Stimulated activated naive B cell treated with anti-CD40 and anti-IgM and Interleukin-4, amounts not matched to agents 10 μg/mL and 1 μg/mL and 100 μg/mL, for 72 hours (primary cell): ENCODE data around the gene CLIP4.
A peak's percentile ranks its signal among the peaks of the same experiment; 100 is the strongest.

Experiments
- ATAC-seq, 2 donors: fragments of 150-1000 bp; cut with Tn5 transposase; replicated peaks; 2 replicates each; pipeline ENCODE4 v1.10.0; 2021; ENCODE audit warnings: moderate library complexity in 1 of 2
- DNase-seq: peaks from one replicate; pipeline ENCODE4 v3.0.0; 2021
- H3K27ac Mint-ChIP-seq: one replicate; pipeline ENCODE4 v1.8.0; 2022; ENCODE audit warnings: mild to moderate bottlenecking, mixed read lengths
- H3K27me3 Mint-ChIP-seq, 2 donors: one replicate each; pipeline ENCODE4 v1.8.0; 2022; ENCODE audit warnings: mixed read lengths in 2 of 2
- H3K36me3 Mint-ChIP-seq, 2 donors: one replicate each; pipeline ENCODE4 v1.8.0; 2022; ENCODE audit warnings: mixed read lengths in 2 of 2, mild to moderate bottlenecking in 1 of 2
- H3K4me1 Mint-ChIP-seq, 2 donors: one replicate each; pipeline ENCODE4 v1.8.0; 2022; ENCODE audit warnings: mixed read lengths in 2 of 2, mild to moderate bottlenecking in 1 of 2
- H3K4me3 Mint-ChIP-seq, 2 donors: one replicate each; pipeline ENCODE4 v1.8.0; 2022; ENCODE audit warnings: mild to moderate bottlenecking in 2 of 2, mixed read lengths in 2 of 2, moderate library complexity in 1 of 2
- H3K9me3 Mint-ChIP-seq, 2 donors: one replicate each; pipeline ENCODE4 v1.8.0; 2022; ENCODE audit warnings: mixed read lengths in 2 of 2, mild to moderate bottlenecking in 1 of 2

Gene CLIP4, protein sequence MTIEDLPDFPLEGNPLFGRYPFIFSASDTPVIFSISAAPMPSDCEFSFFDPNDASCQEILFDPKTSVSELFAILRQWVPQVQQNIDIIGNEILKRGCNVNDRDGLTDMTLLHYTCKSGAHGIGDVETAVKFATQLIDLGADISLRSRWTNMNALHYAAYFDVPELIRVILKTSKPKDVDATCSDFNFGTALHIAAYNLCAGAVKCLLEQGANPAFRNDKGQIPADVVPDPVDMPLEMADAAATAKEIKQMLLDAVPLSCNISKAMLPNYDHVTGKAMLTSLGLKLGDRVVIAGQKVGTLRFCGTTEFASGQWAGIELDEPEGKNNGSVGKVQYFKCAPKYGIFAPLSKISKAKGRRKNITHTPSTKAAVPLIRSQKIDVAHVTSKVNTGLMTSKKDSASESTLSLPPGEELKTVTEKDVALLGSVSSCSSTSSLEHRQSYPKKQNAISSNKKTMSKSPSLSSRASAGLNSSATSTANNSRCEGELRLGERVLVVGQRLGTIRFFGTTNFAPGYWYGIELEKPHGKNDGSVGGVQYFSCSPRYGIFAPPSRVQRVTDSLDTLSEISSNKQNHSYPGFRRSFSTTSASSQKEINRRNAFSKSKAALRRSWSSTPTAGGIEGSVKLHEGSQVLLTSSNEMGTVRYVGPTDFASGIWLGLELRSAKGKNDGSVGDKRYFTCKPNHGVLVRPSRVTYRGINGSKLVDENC

DNA sequence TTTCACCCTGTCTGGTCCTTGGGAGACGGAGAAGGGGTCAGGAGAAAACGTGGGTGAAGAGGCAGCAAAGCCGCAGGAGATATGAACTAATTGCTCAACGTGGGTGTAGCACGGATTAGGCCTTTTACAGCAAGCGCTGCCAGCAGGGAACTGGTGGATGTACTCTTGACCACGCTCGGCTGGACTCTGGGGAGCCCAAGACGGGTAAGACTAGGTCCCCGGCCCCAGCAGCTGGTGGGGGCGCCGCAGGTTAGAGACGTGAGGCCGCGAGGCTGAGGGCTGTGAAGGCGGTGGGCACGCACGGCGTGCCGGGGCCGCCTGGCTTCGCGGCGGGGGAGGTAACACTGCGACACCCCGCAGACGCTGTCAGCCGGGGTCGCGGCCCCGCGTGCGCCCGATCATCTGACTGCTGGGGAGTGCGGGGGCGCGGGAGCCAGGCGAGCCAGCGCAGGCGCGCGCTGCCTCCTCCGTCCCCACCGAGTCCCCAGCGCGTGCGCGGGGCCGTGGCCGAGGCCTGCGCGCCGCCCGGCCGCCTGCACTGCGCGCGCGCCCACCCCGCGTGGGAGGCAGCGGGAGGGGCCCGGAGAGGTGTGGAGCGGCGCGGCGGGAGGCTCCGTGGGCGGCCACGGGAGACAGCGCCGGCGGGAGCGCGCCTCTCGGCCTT, at the start of gene CLIP4:
Gene CLIP4 (plus strand): TSS at position 470 of the 664 bp plus-strand sequence. CDS start 5,974 bp downstream, outside the sequence.
- peak; percentile 81 to 88 for ATAC-seq
- Mint-ChIP-seq H3K27ac (peak within 1 kb of the TSS; percentile 97), H3K4me3 (peak within 1 kb of the TSS; percentile 89 to 91), H3K27me3 (peaks cover 19 to 28% of the 10 kb centered on the region in 2 donors), H3K9me3 (no peaks in the 10 kb centered on the region), H3K36me3 (peaks cover 3 to 4% of the 10 kb centered on the region in 2 donors), H3K4me1 (peaks cover 6 to 8% of the 10 kb centered on the region in 2 donors)
- peak; percentile 66 for DNase-seq

DNA sequence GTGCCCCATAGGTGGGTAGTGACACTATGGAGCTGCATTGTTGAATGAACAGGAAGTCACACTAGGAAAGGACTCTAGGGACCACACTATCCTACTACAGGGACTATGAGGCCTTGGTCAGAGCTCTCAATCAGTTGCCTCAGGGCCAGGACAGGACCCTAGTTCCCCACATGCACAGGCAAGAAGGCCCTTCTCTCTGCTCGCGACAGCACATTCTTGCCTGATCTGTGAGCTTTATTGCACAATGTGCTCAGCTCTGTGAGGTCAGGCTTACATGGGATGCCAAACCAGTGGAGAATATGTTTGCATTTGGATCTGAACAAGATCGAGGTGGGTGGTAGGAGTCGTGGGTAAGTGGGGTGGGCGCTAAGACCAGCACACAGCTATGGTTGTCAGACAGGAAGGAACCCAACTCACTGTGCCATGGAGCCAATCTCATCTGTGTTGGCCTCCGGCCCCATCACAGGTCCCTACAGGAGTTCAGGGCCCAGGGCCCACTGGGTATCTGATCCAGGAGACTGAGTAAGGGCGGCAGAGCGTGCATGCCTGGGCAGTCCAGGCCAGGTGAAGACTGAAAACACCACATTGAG, 48.8 kb upstream of the CLIP4 start:
- Mint-ChIP-seq H3K27ac (no peak overlapping the region), H3K4me3 (no peak overlapping the region), H3K27me3 (peaks cover 0 to 4% of the 10 kb centered on the region in 2 donors), H3K9me3 (no peaks in the 10 kb centered on the region), H3K4me1 (no peaks in the 10 kb centered on the region), H3K36me3 (no peaks in the 10 kb centered on the region)
- ATAC-seq (no peak), DNase-seq (no peak)

DNA sequence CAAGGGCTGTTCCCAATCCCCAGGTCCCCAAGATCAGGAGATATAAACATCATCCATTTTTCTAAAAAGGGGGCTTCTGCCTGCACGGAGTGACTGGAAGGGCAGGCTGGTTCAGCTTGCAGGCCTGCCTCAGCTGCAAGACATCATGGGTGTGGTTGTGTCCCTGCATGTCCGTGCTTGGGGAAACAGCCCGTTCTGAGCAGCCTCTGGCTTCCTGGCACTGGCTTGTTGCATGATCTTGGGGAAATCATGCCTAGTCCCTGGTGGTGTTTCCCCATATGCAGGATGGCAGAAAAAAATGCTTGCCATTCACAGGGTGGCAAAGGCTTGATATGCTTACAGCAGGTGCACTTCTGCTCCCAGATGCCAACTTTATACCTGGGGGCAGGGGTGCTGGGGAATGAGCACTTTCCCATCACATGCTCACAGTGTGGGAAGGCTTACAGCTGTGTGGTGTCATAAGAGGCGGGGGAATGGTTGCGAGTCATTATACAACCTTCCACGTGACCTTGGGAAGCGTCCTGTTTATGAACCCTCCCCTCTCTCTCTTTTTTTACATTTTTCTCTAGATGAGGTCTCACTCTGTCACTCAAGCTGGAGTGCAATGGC, 48.1 kb upstream of the CLIP4 start:
- Mint-ChIP-seq H3K4me3 (no peak overlapping the region), H3K4me1 (no peaks in the 10 kb centered on the region), H3K27ac (no peak overlapping the region), H3K36me3 (no peaks in the 10 kb centered on the region), H3K9me3 (no peaks in the 10 kb centered on the region), H3K27me3 (peaks cover 0 to 4% of the 10 kb centered on the region in 2 donors)
- DNase-seq (no peak), ATAC-seq (no peak)

DNA sequence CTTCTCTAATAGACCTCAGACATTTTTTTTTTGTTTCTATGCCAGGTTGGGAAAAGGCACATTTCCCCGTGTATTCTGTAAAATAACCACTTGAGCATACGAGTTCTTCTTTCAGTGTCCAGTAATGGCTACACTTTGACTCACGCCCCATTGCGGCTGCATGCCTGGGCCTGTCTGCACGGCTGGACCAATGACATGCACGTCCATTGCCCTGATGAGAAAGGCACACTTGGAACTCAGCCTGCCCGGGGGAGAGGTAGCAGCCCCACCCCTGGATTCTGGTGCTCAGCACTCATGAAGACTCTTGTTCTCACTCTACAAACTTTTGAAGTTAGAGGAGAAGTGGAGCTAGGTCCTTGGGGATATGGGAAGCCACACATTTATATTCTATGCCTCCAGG, 46.7 kb upstream of the CLIP4 start:
- H3K27ac Mint-ChIP-seq = no peak overlapping the region
- no peak for DNase-seq
- H3K4me3 Mint-ChIP-seq = no peak overlapping the region
- peaks cover 0 to under 1% of the 10 kb centered on the region in 2 donors for H3K4me1 Mint-ChIP-seq
- ATAC-seq = no peak
- no peaks in the 10 kb centered on the region for H3K9me3 Mint-ChIP-seq
- peaks cover 0 to 4% of the 10 kb centered on the region in 2 donors for H3K27me3 Mint-ChIP-seq
- H3K36me3 Mint-ChIP-seq = no peaks in the 10 kb centered on the region

DNA sequence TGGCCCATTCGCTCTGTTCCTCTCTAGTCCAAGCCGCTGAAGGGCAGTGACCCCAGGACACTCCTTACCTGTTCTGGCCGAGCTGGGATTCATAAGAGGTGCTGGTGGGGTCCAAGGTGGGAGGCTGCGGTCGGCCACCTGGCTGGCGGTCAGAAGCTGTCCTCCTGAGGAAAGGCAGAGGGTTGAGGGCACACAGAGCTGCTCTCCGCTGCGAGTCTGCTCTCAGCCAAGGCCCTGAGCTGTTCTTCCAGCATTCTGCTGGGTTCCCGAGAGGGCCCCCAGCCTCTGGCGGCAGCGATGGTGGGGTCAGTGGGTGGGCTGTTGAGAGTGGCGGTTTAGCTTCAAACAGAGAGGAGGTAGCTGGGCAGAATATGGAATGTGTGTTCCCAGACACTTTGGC, 44.7 kb upstream of the CLIP4 start:
- H3K27me3 Mint-ChIP-seq = peaks cover 0 to 4% of the 10 kb centered on the region in 2 donors
- ATAC-seq = no peak
- H3K27ac Mint-ChIP-seq = no peak overlapping the region
- peaks cover 6 to 10% of the 10 kb centered on the region in 2 donors for H3K4me1 Mint-ChIP-seq
- H3K4me3 Mint-ChIP-seq = no peak overlapping the region
- H3K36me3 Mint-ChIP-seq = no peaks in the 10 kb centered on the region
- H3K9me3 Mint-ChIP-seq = no peaks in the 10 kb centered on the region
- DNase-seq = no peak

DNA sequence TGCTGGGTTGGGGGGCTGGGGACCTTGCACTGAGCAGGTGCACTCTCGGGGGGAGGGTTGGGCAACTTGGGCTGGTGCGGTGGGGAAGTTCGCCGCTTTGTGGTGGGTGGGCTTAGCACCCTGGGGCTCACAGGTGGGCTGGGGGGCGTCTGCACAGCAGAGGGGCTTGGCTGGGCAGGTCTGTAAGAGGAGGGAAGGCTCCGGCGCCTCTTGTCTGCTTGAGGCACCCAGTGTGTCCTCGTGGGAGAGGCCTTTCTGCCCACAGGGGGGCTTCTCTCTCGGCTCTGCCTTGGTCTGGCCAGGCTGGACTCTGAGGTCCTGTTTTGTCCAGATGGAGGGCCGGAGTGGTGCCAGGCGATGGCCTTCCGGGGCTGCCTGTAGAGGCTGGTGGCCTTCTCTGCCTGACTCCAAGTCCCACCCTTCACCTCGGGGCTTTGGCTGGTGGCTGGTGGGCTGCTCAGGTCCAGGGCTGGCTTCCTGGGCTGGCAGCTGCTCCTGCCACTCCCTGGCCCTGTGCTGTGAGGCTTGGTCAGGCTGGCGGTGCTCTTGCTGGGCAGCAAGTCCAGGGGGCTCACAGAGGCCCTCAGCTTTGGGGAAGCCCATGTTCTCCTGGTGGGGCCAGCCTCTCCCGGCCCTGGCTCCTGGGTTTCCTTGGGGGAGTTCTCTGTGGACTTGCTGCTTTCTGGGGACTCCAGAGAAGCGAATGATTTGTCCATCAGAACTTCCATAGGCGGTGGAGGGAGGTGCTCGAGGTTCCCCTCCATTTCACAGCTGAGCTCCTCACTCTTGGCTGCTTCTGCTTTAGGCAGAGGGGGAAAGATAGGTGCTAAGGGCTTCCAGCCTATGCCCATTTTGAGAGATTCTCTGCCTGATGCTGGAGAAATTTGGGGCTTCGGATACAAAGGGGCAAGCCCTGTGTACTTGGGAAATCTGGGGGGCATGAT, 43.9 kb upstream of the CLIP4 start:
- H3K27ac Mint-ChIP-seq = no peak overlapping the region
- peaks cover 0 to 4% of the 10 kb centered on the region in 2 donors for H3K27me3 Mint-ChIP-seq
- peaks cover 6 to 10% of the 10 kb centered on the region in 2 donors for H3K4me1 Mint-ChIP-seq
- DNase-seq = no peak
- no peaks in the 10 kb centered on the region for H3K36me3 Mint-ChIP-seq
- ATAC-seq = no peak
- H3K4me3 Mint-ChIP-seq = no peak overlapping the region
- H3K9me3 Mint-ChIP-seq = no peaks in the 10 kb centered on the region

DNA sequence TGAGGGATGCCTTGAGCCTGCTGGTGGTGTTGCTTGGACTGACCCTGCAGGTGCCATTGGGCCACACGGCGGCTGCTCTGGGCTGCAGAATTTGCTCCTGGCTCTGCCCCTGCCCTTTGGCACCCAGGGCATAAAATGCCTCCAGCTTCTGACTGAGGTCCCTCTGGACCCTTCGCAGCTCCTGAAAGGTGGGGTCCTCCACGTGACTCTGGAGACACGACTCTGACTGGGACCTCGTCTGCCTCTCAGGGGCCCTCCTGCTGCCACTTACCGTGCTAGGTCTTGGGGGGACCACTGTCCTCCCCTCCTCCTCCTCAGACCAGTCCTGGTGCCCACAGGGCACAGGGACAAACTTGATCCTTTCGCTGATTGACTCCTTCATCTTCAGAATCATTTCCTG, 43.0 kb upstream of the CLIP4 start:
- no peak overlapping the region for H3K4me3 Mint-ChIP-seq
- H3K27me3 Mint-ChIP-seq = peaks cover 0 to 4% of the 10 kb centered on the region in 2 donors
- peak overlapping the region; percentile 51 for H3K27ac Mint-ChIP-seq
- no peaks in the 10 kb centered on the region for H3K9me3 Mint-ChIP-seq
- ATAC-seq = no peak
- no peaks in the 10 kb centered on the region for H3K36me3 Mint-ChIP-seq
- H3K4me1 Mint-ChIP-seq = peaks cover 6 to 10% of the 10 kb centered on the region in 2 donors
- no peak for DNase-seq

DNA sequence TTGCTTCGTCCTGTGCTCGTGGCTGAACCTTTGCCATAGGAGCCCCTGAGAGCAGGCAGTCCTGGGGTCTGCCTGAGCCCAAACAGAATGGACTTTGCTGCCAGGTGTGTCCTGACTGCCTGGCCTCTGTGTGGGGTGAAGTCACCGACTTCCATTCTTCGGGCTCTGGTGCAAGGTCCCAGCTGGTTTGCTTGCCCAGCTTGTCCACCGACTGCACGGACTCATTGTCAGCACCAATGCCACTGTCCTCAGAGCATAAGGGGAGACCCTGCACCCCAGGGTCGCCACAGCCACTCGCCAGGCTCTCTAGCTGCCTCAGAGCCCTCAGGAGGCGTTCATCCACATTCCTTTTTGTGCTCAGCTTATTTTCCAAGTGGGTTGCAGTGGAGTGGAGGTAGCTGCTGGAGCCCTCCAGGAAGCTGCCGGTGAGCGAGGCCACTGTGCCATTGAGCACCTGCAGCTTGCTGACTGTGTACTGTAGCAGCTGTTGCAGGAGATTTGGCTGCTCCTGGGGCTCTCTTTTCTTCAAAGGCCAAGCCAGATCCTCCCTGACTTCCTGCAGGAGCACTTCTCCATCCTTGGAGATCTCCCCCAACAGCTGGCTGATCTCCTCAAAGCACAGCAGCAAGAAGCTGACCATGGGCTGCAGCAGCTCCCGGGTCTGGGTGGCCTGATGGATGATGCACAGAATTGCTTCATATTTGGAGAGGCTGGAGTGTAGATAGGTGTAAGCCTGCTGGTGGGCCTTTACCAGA, 42.1 kb upstream of the CLIP4 start:
- no peak for DNase-seq
- H3K4me3 Mint-ChIP-seq = no peak overlapping the region
- H3K4me1 Mint-ChIP-seq = peaks cover 6 to 10% of the 10 kb centered on the region in 2 donors
- no peak for ATAC-seq
- peaks cover 0 to 4% of the 10 kb centered on the region in 2 donors for H3K9me3 Mint-ChIP-seq
- no peaks in the 10 kb centered on the region for H3K36me3 Mint-ChIP-seq
- H3K27ac Mint-ChIP-seq = no peak overlapping the region
- H3K27me3 Mint-ChIP-seq = peaks cover 0 to 4% of the 10 kb centered on the region in 2 donors

DNA sequence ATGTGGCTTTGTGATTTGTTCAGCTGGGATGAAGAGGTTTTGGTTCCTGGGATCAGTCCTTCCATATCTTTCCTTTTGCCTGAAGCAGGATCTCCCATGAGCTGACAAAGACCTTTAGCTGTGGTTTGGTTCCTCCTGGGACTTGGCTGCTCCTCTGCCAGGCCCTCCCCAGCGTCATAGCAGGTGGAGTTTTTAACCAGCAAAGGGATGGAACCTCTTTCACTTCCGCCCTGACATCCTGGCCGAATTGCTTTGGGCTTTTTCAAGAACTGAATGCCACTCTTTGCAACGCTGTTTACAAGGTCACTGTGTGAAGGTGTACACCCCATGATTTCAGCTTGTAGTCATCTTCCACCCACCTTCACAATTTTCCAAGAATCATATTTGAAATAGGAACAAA, 41.3 kb upstream of the CLIP4 start:
- ATAC-seq = peak; percentile 44 to 75
- no peaks in the 10 kb centered on the region for H3K36me3 Mint-ChIP-seq
- no peak for DNase-seq
- peaks cover 6 to 10% of the 10 kb centered on the region in 2 donors for H3K4me1 Mint-ChIP-seq
- no peak overlapping the region for H3K27ac Mint-ChIP-seq
- peaks cover 0 to 4% of the 10 kb centered on the region in 2 donors for H3K27me3 Mint-ChIP-seq
- peaks cover 0 to 4% of the 10 kb centered on the region in 2 donors for H3K9me3 Mint-ChIP-seq
- H3K4me3 Mint-ChIP-seq = no peak overlapping the region

DNA sequence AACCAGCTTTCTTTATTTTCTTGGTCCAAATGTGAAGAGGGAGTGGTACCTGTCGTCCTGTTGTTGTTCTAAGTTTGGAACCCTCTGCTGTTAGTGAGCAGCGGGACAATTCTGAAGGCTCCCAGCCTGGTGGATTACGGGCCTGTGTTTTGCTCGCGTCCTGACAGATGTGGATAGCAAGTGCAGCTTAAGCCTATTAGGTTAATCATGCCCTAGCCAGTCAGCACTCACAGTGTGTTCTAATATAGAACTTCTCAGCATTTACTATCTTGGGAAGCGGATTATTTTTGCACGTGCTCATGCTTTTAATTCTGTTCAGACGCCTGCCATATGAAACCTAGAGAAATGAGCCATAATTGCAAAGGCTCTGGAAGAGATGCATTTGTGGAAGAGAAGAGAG, 40.8 kb upstream of the CLIP4 start, which contains the start of gene PCARE:
Gene PCARE (minus strand): TSS at position 113 of the 400 bp plus-strand sequence. CDS start 262 bp downstream, outside the sequence.
- no peak within 1 kb of the TSS for H3K27ac Mint-ChIP-seq
- H3K27me3 Mint-ChIP-seq = peaks cover 0 to 4% of the 10 kb centered on the region in 2 donors
- peaks cover 6 to 10% of the 10 kb centered on the region in 2 donors for H3K4me1 Mint-ChIP-seq
- no peak for DNase-seq
- peaks cover 0 to 4% of the 10 kb centered on the region in 2 donors for H3K9me3 Mint-ChIP-seq
- no peak for ATAC-seq
- H3K4me3 Mint-ChIP-seq = no peak within 1 kb of the TSS
- no peaks in the 10 kb centered on the region for H3K36me3 Mint-ChIP-seq

DNA sequence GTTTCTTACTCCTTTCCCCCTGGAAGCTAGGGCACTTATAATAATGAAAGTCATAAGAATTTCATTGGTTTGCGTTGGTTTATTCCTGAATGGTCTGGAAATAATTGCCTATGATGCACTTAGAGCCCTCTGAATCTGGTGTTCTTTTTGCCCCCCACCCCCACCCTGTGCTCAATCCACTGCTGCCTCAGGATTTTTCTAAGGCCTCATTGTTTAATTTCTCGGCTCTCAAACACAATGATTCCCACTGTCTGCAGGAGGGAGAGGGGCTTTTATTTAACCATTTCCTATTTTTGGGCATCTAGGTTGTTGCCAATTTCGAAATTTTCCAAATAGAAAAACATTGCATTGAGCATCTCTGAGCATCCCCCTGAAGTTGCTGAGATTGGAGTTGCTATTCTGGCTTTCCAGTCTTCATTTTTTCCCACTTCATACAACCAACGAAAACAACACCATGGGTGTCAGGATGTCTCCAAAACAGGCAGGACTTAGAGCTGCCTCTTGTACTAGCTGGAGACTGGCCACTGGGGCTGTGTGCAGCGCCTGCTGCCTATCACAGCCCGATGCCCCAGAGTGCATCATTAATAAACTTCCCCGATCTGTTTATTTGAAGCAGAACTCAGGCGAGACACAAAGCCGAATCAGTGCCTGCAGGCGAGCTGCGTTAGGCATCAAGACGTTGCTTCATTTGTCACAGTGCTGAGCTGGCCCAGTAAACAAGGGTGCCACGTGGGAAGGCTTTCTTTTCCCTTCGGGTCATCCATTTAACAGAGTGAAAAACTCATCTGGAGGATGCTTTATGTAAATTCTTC, 39.1 kb upstream of the CLIP4 start:
- Mint-ChIP-seq H3K27me3 (no peaks in the 10 kb centered on the region), H3K27ac (no peak overlapping the region)
- DNase-seq = no peak

DNA sequence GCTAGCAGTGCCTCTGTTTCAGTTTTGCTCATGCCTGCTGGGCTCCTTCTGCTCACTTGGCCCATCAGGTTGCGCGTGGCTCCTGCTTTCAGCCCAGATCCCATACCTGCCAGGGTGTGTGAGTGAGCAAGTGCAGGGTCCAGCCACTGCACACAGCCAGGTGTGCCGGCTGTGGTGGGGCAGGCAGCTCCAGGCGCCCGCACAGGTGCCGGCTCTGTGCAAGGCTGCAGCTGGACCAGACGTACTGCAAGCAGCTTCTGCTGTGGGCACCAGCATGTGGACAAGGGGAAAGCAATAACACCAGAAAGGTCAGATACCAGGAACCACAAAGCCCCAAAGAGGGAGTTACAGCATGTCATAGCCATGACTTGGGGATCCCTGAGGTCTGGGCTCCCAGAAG, 35.3 kb upstream of the CLIP4 start:
- Mint-ChIP-seq H3K4me3 (no peak overlapping the region), H3K27ac (no peak overlapping the region), H3K27me3 (no peaks in the 10 kb centered on the region), H3K4me1 (no peaks in the 10 kb centered on the region), H3K9me3 (peaks cover 4 to 8% of the 10 kb centered on the region in 2 donors), H3K36me3 (peaks cover 0 to 4% of the 10 kb centered on the region in 2 donors)
- no peak for DNase-seq
- no peak for ATAC-seq

More for the DNA sequence above, 39.1 kb upstream of the CLIP4 start:
- ATAC-seq = no peak
- H3K36me3 Mint-ChIP-seq = peaks cover 0 to 4% of the 10 kb centered on the region in 2 donors
- H3K4me3 Mint-ChIP-seq = no peak overlapping the region
- H3K4me1 Mint-ChIP-seq = peaks cover 6 to 10% of the 10 kb centered on the region in 2 donors
- H3K9me3 Mint-ChIP-seq = peaks cover 4 to 8% of the 10 kb centered on the region in 2 donors
